ENCODE measurements around the gene SNED1.

The SNED1 gene

GRCh38 chr2:241035818-241036396, 37.5 kb downstream of the SNED1 start:
- Histone ChIP-seq H3K9me3 (ENCODE audit: insufficient read depth, low read length, severe bottlenecking) (no peaks in the 10 kb centered on the region), H4K20me1 (ENCODE audit: insufficient read depth, low read length) (no peaks in the 10 kb centered on the region; the same call in 1 of the 2 replicates), H3K4me2 (ENCODE audit: insufficient read depth, low read length) (no peak overlapping the region), H3K4me1 (ENCODE audit: insufficient read depth, low read length) (no peaks in the 10 kb centered on the region), H3K27me3 (ENCODE audit: insufficient read depth, low read length, poor library complexity) (no peaks in the 10 kb centered on the region), H3K27ac (ENCODE audit: low read length) (no peak overlapping the region), H2AFZ (ENCODE audit: low read depth, low read length) (no peak overlapping the region), H3K4me3 (ENCODE audit: low read depth in 1 of 2, low read length in 2 of 2) (no peak overlapping the region), H3K79me2 (ENCODE audit: insufficient read depth, low read length) (no peaks in the 10 kb centered on the region), H3K36me3 (ENCODE audit: insufficient read depth, low read length) (no peaks in the 10 kb centered on the region), H3K9ac (ENCODE audit: low read depth, low read length) (no peak overlapping the region)
- TF ChIP-seq CTCF (IDR thresholded peaks at IDR 0.05; ENCODE audit: borderline replicate concordance, extremely low read depth, low read length, poor library complexity, severe bottlenecking) = no peak
- ATAC-seq (ENCODE audit: insufficient read depth, low read depth) (no peak), DNase-seq (no peak)

GRCh38 chr2:241036397-241036963, 38.1 kb downstream of the SNED1 start:
- no peak overlapping the region for H3K4me3 ChIP-seq (ENCODE audit: low read depth in 1 of 2, low read length in 2 of 2)
- H3K27me3 ChIP-seq (ENCODE audit: insufficient read depth, low read length, poor library complexity) = no peaks in the 10 kb centered on the region
- no peak overlapping the region for H2AFZ ChIP-seq (ENCODE audit: low read depth, low read length)
- H3K9ac ChIP-seq (ENCODE audit: low read depth, low read length) = no peak overlapping the region
- H3K4me1 ChIP-seq (ENCODE audit: insufficient read depth, low read length) = no peaks in the 10 kb centered on the region
- H3K79me2 ChIP-seq (ENCODE audit: insufficient read depth, low read length) = no peaks in the 10 kb centered on the region
- TF ChIP-seq CTCF (IDR thresholded peaks at IDR 0.05; ENCODE audit: borderline replicate concordance, extremely low read depth, low read length, poor library complexity, severe bottlenecking) = no peak
- no peak for TF ChIP-seq EZH2 (IDR thresholded peaks at IDR 0.05; ENCODE audit: borderline replicate concordance, low read depth, low read length, severe bottlenecking)
- no peaks in the 10 kb centered on the region; the same call in 1 of the 2 replicates for H4K20me1 ChIP-seq (ENCODE audit: insufficient read depth, low read length)
- H3K4me2 ChIP-seq (ENCODE audit: insufficient read depth, low read length) = no peak overlapping the region
- DNase-seq (no peak), ATAC-seq (ENCODE audit: insufficient read depth, low read depth) (no peak)
- H3K36me3 ChIP-seq (ENCODE audit: insufficient read depth, low read length) = no peaks in the 10 kb centered on the region
- no peaks in the 10 kb centered on the region for H3K9me3 ChIP-seq (ENCODE audit: insufficient read depth, low read length, severe bottlenecking)
- H3K27ac ChIP-seq (ENCODE audit: low read length) = no peak overlapping the region

- H3K9ac ChIP-seq (ENCODE audit: low read depth, low read length) = no peak overlapping the region
- no peaks in the 10 kb centered on the region for H3K79me2 ChIP-seq (ENCODE audit: insufficient read depth, low read length)
- H4K20me1 ChIP-seq (ENCODE audit: insufficient read depth, low read length) = no peaks in the 10 kb centered on the region; the same call in 1 of the 2 replicates
- H2AFZ ChIP-seq (ENCODE audit: low read depth, low read length) = no peak overlapping the region
- no peak overlapping the region for H3K27ac ChIP-seq (ENCODE audit: low read length)
- no peaks in the 10 kb centered on the region for H3K27me3 ChIP-seq (ENCODE audit: insufficient read depth, low read length, poor library complexity)
- no peak overlapping the region for H3K4me2 ChIP-seq (ENCODE audit: insufficient read depth, low read length)
- no peak for TF ChIP-seq EZH2 (IDR thresholded peaks at IDR 0.05; ENCODE audit: borderline replicate concordance, low read depth, low read length, severe bottlenecking)
- H3K4me1 ChIP-seq (ENCODE audit: insufficient read depth, low read length) = no peaks in the 10 kb centered on the region
- no peak overlapping the region for H3K4me3 ChIP-seq (ENCODE audit: low read depth in 1 of 2, low read length in 2 of 2)
- no peak for ATAC-seq (ENCODE audit: insufficient read depth, low read depth)
- DNase-seq = no peak
- H3K36me3 ChIP-seq (ENCODE audit: insufficient read depth, low read length) = no peaks in the 10 kb centered on the region
- H3K9me3 ChIP-seq (ENCODE audit: insufficient read depth, low read length, severe bottlenecking) = no peaks in the 10 kb centered on the region
Measured at GRCh38 chr2:241036964-241037421, 38.6 kb downstream of the SNED1 start.

GRCh38 chr2:241037498-241037897, 39.1 kb downstream of the SNED1 start:
- no peaks in the 10 kb centered on the region for H3K9me3 ChIP-seq (ENCODE audit: insufficient read depth, low read length, severe bottlenecking)
- no peak overlapping the region for H3K4me2 ChIP-seq (ENCODE audit: insufficient read depth, low read length)
- no peaks in the 10 kb centered on the region for H3K27me3 ChIP-seq (ENCODE audit: insufficient read depth, low read length, poor library complexity)
- ATAC-seq (ENCODE audit: insufficient read depth, low read depth) (no peak), DNase-seq (no peak)
- TF ChIP-seq CTCF (IDR thresholded peaks at IDR 0.05; ENCODE audit: borderline replicate concordance, extremely low read depth, low read length, poor library complexity, severe bottlenecking) = no peak
- no peak for TF ChIP-seq EZH2 (IDR thresholded peaks at IDR 0.05; ENCODE audit: borderline replicate concordance, low read depth, low read length, severe bottlenecking)
- H3K4me3 ChIP-seq (ENCODE audit: low read depth in 1 of 2, low read length in 2 of 2) = no peak overlapping the region
- H3K9ac ChIP-seq (ENCODE audit: low read depth, low read length) = no peak overlapping the region
- H3K27ac ChIP-seq (ENCODE audit: low read length) = no peak overlapping the region
- H3K36me3 ChIP-seq (ENCODE audit: insufficient read depth, low read length) = no peaks in the 10 kb centered on the region
- no peak overlapping the region for H2AFZ ChIP-seq (ENCODE audit: low read depth, low read length)
- H3K79me2 ChIP-seq (ENCODE audit: insufficient read depth, low read length) = no peaks in the 10 kb centered on the region
- H3K4me1 ChIP-seq (ENCODE audit: insufficient read depth, low read length) = no peaks in the 10 kb centered on the region
- no peaks in the 10 kb centered on the region; the same call in 1 of the 2 replicates for H4K20me1 ChIP-seq (ENCODE audit: insufficient read depth, low read length)
